Right renal pelvis (tissue), 4 donors: Measurements from ENCODE around the gene BAG3. TPM values are rescaled to one million over a fixed set of nuclear protein-coding genes. Genes with fewer than 3 reads are reported as not detected.
"Not testable (repeated sequence)": the region's sequence is repeated elsewhere in the genome, so short reads cannot be mapped to it uniquely, and the experiment has no call there.

Source experiments
- DNase-seq, 4 donors: peaks; one replicate each; pipeline ENCODE4 v3.0.0-alpha.2; 2013; ENCODE audit warnings: low read depth in 4 of 4, low spot score in 3 of 4, missing footprints in 1 of 4
- polyA plus RNA-seq, 4 donors: library from polyadenylated mRNA; unstranded; fragments of 120-200 nt; gene quantifications; one replicate each; pipeline ENCODE4 v1.2.1, GENCODE V29; 2013; ENCODE audit not compliant: insufficient read length in 4 of 4

The BAG3 gene
- polyA plus RNA-seq: 10 to 100 TPM; 29.4 to 36.0 (median 30.9) TPM

DNA sequence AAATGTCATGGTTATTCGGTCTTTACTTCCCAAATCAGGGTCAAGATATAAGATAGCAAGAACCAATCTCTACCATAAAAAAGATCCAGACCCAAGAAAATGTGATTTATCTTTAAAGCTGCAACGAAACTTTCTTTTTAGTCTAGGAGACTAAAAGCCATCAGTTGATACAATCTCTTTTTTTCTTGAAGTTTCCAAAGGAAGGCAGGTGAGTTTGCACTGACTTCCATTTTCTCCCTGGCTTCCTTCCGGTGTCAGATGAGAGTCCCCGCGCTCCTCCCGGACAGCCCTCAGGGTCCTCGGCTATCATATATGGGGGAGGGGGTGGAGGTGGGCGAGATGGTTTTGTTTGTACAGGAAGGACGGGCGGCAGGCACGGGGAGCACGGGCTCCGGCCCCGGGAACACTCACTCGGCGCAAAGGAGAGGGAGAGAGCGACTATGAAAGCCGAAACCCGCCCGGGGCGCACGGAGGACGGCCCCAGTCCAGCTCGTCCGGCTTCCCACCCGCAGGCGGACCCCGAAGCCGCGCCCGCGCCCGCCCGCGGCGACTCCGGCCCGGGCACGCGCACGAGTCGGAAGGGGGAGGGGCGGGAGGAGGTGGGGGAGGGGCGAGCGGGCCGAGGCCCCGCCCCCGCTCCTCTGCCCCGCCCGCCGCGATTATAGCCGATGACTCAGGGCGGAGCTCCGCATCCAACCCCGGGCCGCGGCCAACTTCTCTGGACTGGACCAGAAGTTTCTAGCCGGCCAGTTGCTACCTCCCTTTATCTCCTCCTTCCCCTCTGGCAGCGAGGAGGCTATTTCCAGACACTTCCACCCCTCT is at the start of gene BAG3:
Gene BAG3, plus strand, starts transcription at position 689 of the 822 bp plus-strand sequence. CDS start 296 bp downstream, outside the sequence.
- DNase-seq: peak in 3 of 4 donors; percentile 73 to 80 (median 77)

DNA sequence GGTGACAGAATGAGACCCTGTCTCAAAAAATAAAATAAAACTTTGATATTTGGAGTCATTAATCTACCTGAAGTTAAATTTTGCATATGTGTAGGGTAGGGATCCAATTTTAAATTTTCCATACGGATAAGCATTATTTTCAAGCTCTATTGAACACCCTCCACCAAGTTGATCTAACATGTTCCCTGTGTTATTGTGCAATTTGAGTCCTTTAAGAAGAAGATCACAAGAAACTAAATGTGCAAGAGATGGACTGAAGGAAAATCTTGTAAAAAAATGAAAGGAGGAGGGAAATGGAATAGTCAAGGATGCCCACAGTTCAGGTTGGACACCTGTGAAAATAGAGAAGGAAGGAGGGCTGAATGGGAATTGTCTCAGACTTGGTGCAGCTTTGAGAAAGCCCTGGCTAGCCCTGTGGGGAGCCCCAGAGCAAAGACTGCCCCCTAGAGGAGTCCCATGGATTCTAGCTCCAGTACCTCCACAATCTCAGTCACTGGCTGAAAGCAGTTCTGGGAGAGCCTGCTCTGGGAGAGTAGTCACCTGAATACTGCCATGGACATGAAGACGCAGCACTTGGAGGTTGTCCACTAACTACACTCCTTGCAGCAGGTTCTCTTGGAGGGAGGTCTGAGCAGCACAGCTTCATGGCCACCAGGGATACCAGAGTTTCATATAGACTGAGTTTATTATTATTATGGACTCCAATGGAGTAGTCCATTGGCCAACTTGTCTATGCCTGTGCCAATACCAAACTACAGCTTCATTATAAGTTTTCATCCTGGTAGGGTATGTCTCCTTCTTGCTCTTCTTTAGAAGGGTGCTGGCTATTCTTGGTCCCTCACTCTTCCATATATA is 48.7 kb upstream of the BAG3 start:
- no peak for DNase-seq

DNA sequence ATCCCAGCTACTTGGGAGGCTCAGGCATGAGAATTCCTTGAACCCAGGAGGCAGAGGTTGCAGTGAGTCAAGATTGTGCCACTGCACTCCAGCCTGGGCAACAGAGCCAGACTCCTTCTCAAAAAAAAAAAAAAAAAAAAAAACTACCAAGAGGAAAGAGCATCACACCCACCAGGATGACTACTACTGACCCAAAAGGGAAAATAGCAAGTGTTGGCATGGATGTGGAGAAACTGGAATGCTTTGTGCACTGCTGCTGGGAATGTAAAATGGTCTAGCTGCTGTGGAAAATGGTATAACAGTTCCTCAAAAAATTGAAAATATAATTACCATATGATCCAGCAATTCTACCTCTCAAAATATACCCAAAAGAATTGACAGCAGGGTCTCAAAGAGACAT is 46.7 kb upstream of the BAG3 start:
- no peak for DNase-seq

DNA sequence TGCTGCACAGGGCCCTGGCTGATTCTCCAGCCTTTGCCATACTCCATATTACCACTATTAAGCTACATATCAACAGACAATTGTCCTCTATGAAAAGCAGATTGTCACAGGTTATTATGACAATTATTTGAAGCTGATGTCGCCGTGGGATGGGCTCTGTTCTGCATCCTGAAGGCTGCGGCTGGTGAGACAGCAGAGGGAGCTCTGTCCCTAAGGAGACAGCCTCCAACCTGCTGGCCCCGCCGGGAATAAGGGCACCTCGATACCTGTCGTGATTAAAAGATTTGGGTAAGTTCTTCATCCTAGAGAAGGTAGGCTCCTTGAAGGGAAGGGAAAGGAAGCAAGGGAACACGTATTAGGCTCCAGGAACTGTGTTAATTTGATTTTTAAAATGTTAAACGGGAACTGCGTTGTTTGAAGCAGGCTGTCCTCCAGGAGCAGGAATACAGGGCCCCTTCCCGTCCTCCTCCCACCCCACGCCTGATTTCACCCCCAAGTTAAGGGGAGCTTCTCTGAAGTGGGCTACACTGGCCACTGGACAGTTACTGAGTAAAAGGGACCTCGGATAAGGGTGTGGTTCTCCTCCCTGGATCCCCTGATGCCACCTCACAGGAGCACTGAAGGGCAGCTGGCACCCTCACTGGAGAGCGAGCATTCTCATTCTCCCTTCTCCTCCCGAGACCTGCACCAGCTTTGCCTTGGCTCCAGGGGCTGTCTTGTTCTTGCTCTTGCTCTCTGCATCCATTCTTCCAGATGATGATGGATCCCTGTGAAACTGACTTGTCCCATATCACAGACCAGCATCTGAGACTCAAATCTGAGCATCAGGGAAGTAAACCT is 42.6 kb upstream of the BAG3 start:
- DNase-seq: no peak

DNA sequence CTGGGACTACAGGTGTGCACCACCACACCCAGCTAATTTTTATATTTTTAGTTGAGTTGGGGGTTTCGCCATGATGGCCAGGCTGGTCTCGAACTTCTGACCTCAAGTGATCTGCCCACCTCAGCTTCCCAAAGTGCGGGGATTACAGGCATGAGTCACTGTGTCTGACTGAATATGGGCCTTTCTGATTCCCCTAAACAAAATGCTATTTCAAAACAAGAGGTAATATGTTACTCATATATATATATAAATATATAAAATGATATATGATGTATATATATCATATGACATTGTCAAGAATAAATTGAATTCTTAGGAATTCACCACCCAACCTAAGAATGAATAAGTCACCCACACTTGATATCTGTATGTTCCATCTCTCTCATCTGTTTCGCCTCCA is 41.7 kb upstream of the BAG3 start:
- no peak for DNase-seq

DNA sequence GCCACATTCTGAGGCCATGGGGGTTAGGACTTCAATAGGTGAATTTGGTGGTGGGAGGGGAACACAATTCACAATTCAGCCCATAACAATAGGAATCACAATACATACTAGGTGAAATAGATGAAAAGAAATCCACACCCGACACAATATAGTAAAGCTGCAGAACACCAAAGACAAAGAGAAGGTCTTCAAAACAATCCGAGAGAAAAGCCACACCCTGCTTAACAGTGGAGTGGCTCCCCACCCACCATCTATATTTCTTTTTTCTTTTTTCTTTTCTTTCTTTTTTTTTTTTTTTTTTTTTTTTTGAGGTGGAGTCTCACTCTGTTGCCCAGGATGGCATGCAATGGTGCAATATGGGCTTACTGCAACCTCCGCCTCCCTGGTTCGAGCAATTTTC is 39.7 kb upstream of the BAG3 start:
- no peak for DNase-seq

DNA sequence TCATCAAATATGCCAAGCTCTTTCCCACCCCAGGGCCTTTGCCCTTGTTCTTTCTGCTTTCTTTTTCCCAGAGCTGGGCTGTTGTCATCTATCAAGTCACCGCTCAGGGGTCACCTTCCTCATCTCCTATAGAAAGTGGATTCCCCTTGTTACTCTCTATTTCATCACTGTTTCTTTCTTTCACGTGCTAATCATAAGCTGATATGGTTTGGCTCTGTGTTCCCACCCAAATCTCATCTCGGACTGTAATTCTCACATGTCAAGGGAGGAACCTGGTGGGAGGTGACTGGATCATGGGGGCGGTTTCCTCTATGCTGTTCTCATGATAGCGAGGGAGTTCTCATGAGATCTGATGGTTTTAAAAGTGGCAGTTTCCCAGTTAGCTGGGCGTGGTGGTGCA is 37.4 kb upstream of the BAG3 start:
- DNase-seq: no peak

DNA sequence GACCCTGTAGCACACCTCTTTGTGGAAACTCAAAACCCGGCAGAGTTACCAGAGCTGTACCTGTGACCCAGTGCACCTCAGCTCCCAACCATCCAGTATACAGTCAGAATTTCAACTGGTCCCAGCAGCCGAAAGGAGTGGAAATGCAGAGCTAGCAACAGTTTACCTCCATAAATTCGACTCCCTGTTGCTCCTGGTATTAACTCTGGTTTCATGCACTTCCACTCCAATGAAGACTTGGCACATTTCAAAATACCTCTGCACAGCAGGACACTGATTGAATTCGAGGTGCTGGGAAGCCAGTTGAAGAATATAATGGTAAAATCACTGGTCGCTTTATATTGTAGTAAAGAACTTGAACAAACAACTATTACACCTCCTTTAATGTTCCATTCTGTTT is 36.5 kb upstream of the BAG3 start:
- DNase-seq: no peak

DNA sequence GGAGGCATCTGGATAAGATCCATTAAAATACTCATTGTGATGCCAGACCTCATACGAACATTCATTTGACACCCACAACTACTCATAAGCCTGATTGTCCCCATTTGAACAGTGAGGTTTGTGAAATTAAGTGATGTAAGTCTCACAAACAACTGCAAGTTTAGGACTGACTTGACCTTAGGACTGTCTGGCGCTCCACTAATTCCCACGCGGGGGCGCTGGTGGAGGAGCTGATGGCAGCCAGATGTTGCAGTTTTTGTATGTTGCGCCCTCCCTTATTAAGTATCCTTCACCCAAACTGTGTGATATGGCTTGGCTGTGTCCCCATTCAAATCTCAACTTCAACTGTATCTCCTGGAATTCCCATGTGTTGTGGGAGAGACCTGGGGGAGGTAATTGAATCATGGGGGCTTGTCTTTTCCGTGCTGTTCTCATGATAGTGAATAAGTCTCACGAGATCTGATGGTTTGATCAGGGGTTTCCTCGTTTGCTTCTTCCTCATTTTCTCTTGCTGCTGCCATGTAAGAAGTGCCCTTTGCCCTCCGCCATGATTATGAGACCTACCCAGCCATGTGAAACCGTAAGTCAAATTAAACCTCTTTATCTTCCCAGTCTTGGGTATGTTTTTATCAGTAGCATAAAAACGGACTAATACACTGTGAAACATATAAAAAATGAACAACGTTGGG is 34.2 kb upstream of the BAG3 start:
- no peak for DNase-seq

DNA sequence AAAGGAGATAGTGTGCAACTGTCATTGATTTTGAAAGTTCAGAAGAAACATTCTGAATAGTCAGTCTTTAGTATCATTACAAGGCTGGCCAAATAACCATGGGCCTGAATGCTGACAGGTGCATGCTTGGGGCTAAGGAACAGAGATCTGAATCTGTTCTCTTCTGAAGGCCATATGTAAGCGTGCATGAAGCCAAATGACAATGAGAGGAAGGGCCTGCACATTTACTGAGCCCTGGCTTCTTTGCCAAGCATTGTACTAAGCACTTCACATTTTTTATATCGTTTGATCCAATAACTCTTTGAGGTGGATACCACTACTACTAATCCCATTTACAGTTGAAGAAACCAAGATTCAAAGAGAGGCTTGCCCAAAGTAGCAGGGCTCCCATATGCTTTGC is 32.0 kb upstream of the BAG3 start:
- no peak for DNase-seq

DNA sequence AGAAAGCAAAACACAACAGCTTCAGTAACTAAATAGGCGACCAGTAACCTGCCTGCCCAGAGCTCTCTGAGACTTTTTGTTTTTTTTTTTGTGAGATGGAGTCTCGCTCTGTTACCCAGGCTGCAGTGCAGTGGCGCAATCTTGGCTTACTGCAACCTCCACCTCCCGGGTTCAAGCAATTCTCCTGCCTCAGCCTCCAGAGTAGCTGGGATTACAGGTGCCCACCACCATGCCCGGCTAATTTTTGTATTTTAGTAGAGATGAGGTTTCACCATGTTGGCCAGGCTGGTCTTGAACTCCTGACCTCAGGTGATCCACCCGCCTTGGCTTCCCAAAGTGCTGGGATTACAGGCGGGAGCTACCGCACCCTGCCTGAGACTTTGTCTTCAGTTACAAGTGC is 31.4 kb upstream of the BAG3 start:
- DNase-seq: not testable (repeated sequence)

DNA sequence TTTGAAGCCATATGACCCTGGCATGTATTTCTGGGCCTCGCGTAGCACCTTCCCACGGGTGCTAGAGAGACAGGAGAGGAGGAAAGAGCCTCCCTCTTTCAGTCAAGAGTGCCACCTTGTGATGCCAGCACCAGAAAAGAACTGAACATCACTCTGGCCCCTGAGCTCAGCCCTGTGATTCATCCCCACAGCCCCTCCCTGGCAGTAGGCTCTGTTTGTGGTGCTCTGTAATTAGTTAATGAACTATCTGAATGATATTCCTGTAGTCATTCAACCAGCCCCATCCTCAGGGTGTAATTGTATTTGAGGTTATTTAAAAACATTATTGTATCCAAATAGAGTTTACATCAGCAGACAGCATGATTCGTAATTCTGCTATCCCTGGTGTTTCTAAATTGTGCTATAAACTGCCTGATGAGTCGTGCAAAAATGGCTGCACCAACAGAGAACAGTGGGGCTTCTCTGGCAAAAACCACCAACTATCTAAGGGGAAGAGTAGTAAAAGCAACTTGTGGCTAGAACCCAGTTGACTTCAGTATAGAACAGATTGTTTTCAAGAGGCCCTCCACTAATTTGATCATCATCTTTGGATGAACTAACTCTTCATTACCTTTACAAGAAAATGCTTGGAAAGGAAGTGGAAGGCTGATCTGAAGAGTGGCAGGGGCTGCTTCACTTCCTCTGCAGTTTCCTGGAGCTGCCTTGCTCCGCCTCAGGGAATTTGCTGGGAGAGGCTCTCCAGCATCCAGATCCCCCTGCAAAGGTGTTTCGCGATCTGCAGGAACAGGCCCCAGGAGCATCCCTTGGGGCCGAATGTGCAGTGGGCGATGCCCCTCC is 30.7 kb upstream of the BAG3 start:
- no peak for DNase-seq

DNA sequence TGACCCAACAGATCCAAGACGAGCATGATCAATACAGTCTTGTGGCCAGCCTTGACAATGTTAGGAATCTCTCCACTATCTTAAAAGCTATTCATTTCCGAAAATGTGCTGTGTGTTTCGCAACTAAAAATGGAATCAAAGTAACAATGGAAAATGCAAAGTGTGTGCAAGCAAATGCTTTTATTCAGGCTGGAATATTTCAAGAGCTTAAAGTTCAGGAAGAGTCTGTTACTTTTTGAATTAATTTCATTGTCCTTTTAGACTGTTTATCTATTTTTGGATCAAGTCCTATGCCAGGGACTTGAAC is 30.1 kb upstream of the BAG3 start:
- no peak for DNase-seq

DNA sequence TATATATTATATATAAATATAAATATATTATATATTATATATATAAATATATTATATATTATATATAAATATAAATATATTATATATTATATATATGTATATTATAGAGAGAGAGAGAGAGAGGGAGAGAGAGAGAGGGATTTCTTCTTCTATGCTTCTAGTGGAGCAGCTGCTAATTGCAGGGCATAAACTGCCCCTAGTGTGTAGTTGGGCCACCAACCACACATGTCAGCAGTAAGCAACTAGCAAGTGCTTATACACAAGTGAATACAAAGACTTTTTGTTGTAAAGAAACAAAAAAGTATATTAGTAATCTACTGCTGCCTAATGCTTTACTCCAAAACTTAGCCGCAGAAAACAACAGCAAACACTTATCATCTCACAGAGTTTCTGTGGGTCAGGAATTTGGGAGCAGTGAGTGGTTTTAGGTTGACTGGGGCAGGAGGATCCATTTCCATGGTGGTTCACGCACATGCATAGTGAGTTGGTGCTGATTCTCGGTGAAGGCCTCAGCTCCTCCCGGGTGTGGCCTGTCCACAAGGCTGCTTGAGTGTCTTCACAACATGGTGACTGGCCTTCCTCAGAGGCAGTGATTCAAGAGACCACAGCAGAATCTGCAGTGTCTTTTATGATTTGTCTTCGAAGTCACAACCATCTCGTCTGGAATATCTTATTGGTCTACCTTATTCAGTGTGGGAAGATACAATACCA is 25.5 kb upstream of the BAG3 start:
- no peak for DNase-seq

DNA sequence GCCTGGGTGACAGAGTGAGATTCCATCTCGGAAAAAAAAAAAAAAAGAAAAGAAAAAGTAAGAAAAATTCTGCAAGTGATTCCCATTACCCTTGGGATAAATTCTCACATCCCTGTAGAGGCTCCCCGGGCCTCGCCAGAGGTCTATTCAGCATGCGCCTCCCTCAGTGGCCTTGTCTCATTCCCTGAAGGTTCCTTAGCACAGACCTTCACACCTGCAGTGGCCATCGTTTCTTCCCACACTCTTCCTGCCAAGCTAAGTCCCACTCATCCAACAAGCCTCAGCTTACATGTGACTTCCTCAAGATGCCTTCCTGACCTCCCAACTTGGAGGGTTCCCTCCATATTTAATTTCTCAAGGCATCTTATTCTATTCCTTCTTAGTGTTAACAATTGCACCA is 20.9 kb upstream of the BAG3 start:
- DNase-seq: no peak

DNA sequence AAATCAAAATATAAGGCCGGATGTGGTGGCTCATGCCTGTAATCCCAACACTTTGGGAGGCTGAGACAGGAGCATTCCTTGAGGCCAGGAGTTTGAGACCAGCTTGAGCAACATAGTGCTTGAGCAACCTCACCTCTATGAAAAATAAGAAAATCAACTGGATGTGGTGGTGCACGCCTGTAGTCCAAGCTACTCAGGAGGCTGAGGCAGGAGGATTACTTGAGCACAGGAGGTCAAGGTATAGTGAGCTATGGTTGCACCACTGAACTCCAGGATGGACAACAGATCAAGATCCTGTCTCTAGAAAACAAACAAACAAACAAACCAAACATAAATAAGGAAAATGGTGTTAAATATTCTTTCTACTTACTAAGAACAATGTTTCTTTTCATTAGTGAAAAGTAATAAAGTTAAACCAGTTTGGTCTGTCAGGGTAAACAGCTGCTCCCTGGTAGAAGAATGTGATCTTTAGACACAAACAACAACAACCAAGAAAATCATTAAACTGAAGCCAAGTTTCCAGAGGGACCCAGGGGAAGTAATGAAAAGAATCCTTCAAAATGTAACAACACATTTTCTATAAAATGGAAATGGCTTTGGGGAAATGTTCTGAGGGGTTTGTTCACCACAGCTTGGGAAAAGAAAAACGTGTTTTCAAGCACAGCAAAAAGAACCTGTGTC is 17.5 kb upstream of the BAG3 start:
- DNase-seq: no peak

DNA sequence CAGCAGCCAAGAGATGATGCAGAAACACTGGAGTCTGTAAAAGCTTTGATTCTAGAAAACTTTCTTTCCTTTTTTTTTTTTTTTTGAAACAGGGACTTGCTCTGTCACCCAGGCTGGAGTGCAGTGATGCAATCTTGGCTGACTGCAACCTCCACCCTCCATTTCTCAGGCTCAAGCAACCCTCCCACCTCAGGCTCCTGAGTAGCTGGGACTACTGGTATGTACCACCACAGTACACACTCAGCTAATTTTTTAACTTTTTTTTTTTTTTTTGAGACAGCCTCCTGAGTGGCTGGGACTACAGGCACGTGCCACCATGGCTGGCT is 17.0 kb upstream of the BAG3 start:
- no peak for DNase-seq

DNA sequence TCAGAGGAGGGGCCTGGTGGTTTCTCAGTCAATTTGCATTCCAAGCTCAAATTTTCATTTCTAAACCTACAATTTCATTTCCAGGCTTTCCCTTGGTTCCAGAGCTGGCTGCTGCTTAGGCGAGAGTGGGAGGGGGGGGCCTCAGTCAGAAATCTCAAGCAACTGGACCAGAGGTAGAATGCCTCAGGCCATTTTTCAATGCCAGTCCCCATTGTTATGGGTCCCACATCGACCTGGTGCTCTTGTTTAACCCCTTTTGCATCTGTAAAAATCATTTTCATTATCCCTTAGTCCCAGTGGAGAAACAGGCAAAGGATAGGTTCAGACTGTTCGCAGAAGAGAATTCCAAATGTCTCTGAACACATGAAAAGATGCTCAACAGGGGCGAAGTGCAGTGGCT is 13.5 kb upstream of the BAG3 start:
- no peak for DNase-seq

DNA sequence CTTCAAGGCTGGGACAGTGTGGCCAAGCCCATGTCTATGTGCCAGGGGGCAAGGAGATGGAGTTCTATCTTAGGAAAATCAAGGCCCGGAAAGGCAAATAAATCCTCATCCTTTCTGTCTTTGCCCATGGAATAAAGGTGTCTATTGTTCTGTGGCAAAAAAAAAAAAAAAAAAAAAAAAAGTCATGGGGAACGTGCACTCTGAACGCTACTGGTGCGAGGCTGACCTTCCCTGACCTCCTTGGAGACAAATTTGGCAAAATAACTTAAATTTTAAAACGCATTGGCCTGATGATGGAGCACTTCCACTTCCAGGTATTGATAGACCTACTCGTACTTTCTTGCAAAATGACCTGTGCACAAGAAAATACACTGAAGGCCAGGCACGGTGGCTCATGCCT is 12.2 kb upstream of the BAG3 start:
- no peak for DNase-seq
